Fibroblast of skin of right biceps (primary cell): ENCODE data around the gene SBF1.
"Not testable (repeated sequence)": the region's sequence is repeated elsewhere in the genome, so short reads cannot be mapped to it uniquely, and the experiment has no call there.

Experiments
- DNase-seq: peaks from one replicate; pipeline ENCODE4 v3.0.0-alpha.2; 2013

Gene SBF1

DNA sequence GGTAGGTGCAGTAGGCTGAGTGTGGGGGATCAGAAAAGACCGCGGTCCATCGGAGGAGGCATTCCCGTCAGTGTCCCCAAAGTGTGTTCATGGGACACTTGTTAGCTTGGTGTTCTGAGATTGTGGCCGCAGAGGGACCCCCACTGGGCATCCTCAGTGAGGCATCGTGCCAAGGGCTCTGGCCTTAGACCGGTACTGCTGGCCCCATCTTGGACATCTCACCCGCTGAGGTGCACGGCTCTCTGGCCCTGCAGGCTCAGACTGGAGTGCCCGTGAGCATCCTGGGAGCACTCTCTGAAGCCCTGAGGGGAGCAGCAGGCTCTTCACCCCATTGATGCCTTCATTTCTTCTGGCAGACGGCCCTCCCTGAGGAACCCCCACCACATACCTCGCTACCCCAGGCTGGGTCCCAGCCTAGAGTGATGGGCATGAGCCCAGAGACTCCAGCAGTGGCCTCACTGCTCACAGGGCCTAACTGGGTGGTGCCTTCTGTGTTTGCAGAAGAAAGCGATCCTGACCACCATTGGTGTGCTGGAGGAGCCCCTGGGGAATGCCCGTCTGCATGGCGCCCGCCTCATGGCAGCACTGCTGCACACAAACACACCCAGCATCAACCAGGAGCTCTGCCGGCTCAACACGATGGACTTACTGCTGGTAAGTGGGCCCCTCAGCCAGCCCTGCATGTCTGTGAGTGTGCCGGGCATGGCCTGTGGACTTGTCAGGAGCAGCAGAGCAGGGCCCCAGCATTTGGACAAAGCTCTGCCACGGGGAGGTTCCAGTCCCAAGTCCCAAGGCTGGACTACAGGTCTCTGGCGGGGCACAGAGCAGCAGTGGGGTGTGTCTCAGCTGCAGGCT lies 51.6 kb downstream of the SBF1 start:
- no peak for DNase-seq

DNA sequence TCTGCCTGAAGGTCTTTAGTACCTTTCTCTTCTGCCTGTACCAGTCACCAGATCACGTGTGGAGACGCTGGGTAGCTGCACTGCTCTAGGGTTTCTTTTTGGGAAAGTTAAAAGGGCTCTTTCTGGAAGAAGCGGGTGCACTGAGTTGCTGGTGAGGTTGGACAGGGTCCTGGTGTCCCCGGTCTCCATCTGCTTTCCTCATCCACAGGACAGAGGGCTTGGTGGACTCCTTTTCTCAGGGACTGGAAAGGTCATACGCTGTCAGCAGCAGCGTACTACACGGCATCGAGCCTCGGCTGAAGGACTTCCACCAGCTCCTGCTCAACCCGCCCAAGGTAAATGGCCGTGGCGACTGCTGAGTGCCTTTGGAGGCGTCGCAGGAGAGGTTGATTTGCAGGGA lies 52.8 kb downstream of the SBF1 start:
- no peak for DNase-seq

DNA sequence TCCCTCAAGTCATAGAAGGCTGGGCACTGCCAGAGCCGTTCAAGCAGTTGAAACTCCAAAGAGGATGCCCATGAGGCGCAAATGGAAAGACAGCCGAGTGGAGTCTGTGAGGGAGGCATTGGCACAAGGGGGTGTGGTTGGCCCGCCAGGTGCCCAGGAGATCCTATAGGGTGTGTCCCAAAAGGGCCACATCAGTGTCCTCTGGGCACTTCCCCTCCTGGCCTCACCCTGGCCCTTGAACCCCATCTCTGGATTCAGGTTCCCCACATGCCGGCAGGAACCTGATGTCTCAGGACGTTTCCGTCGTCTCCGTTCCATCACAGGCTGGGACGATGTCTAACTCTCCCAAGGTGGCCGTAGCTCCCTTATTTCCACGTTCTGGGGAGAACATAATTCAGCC lies 54.3 kb downstream of the SBF1 start:
- no peak for DNase-seq

DNA sequence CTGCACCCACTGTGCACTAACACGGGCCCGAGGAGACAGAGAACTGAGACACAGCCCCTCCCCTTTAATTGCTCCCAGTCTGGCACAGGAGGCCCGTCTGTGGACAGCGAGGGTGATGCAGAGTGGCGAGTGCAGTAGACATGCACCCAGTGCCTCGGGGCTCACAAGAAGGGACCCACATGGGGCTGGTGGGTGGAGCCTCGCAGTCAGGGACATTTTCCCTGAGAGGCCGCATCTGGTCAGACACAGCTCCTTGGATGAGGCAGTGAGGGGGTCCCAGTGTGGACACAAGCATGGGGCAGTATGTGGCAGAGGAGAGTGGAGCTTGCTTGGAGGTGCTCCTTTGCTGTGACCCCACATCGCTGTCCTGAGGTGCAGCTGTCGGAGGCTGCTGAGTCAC lies 54.8 kb downstream of the SBF1 start:
- no peak for DNase-seq

- DNase-seq: no peak
Measured at GRCh38 chr22:50419116-50419515, 55.7 kb downstream of the SBF1 start.

GRCh38 chr22:50418624-50419023 lies 56.2 kb downstream of the SBF1 start:
- DNase-seq: no peak

GRCh38 chr22:50417411-50418210 lies 57.2 kb downstream of the SBF1 start:
- peak; percentile 56 for DNase-seq

DNA sequence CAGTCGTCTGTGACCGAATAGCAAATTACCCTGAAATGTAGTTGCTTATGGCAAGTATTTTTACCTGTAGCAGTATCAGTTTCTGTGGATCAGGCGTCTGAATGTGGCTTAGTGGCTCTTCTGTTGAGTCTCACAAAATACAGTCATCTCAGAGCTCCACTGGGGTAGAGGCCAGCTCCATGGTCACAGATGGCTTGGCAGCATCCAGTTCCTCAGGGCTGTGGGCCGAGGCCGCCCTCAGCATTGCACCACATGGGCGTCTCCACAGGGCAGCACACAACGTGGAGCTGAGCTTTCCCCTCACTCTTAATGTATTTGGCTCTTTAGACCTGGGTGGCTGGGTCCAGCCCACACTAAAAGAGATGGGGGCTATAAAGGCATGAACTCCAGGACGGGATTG lies 57.8 kb downstream of the SBF1 start:
- DNase-seq: no peak

DNA sequence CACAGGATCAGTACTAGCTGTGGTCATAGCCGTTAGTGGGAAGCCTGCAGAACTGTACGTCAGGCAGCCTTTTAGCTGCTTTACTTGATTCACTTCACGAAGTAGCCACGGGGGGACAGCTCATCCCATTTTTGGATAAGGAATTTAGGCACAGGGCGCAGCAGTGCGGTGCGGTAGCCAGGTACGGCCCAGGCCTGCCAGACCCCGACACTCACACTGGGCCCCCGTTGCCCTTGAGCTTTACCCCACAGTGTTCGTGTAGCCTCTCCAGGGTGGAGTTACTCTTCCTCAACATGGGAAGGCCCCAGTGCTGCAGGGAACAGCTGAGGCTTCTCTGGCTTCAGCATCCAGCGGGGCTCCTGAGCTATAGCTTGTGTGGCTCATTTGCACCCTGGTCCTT lies 59.4 kb downstream of the SBF1 start:
- DNase-seq: no peak

GRCh38 chr22:50414476-50415248 lies 60.2 kb downstream of the SBF1 start:
- no peak for DNase-seq

DNA sequence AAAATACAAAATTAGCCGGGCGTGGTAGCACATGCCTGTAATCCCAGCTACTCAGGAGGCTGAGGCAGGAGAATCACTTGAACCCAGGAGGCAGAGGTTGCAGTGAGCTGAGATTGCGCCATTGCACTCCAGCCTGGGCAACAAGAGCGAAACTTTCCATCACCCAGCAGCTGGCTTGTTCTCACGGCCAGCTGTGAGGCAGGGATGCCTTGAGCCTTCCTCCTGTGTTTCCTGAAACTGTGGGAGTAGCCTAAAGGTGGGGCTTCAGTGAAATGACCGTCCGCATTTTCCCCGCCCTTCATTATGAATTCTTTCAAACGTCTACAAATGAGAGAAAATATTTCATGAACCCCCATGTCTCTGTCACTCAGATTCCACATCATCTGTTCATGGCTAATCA lies 65.9 kb downstream of the SBF1 start:
- not testable (repeated sequence) for DNase-seq

GRCh38 chr22:50408311-50408710 lies 66.5 kb downstream of the SBF1 start:
- no peak for DNase-seq

- DNase-seq: no peak
Measured at GRCh38 chr22:50406416-50407170, 68.2 kb downstream of the SBF1 start.

DNA sequence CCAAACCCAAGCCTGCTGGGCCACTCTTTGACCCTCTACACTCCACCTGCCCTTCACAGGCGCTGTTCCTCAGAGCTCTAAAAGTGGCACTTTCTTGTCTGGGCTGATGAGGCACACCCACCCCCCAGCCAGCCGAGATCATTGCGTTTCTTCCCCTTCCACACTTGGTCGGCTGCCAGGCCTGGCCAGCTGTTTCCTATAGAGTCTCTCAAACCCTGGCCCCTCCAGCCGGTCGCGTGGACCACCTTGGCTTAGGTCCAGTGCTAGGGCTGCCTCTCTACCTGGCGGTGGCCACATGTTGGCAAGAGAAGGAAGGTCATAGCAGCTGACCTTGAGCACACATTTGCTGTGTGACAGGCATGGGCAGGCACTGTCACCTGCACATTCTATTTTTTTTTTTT lies 71.1 kb downstream of the SBF1 start:
- DNase-seq: peak; percentile 8

DNA sequence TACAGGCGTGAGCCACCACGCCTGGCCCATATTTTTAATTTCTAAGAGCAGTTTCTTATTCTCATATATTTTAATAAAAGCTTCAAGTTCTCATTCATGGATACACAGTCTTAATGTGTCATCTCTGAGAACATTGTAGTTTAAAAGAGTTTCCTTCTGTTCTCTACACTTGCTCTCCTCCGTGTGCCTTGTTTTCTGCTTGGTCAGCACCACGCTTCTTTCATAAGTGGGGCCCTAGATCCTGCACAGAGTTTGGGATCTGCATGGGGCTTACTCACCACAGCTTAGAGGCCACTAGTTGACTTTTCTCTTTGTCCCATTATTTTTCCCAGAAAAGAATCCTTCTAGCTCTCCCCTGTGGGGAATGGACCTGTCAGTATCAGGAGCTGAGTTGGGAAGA lies 72.9 kb downstream of the SBF1 start:
- DNase-seq: no peak

DNA sequence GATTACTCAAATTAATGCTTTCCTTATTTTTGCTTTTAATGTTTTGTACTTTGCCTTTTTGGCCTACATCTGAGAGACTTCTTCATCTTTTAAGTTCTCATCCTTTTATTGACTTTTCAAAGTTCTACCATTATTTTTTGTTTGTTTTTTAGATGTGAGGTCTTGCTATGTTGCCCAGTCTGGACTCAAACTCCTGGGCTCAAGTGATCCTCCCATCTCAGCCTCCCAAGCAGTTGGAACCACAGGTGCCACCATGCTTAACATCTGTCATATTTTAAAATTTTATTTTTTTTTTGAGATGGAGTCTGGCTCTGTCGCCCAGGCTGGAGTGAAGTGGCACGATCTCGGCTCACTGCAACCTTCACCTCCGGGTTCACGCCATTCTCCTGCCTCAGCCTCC lies 73.9 kb downstream of the SBF1 start:
- DNase-seq: no peak

DNA sequence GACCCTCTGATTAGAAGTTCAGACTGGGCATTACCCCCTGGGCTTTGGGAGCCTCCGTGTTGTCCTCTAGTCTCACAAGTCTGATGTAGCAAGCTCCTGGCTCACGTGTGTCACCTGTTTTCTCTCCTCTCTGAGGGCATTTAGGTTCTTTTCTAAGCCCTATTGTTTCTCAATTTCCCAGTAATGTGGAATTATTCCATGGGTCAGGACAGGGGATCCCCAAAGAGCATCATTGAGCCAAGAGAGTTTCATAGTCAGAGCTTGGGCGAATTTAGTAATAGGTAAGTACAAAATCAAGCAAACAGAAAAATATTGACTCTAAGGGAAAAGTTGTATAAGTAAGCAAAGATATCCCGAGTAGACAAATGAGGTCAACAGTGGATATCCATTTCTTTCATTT lies 74.4 kb downstream of the SBF1 start:
- no peak for DNase-seq

- peak; percentile 10 for DNase-seq
Measured at GRCh38 chr22:50399751-50400331, 75.0 kb downstream of the SBF1 start.

- no peak for DNase-seq
Measured at GRCh38 chr22:50398831-50399648, 75.8 kb downstream of the SBF1 start.

GRCh38 chr22:50397371-50398060 lies 77.3 kb downstream of the SBF1 start:
- DNase-seq: peak; percentile 22
